C1 segment of cervical spinal cord (tissue), 14 donors: ENCODE data around the gene PCDHA10.
"Not testable (repeated sequence)": the region's sequence is repeated elsewhere in the genome, so short reads cannot be mapped to it uniquely, and the experiment has no call there.

ENCODE experiments used
- DNase-seq, 14 donors: peaks; one replicate each; lab custom pipeline; 2025; lab: John Stamatoyannopoulos, UW

Gene PCDHA10

GRCh38 chr5:140855772-140856674 lies at the start of gene PCDHA10:
TSS of gene PCDHA10 (plus strand) at chr5:140855897. CDS start at chr5:140856049, 152 bp downstream.
- peak in 1 of 14 donors; percentile 6 for DNase-seq

DNA sequence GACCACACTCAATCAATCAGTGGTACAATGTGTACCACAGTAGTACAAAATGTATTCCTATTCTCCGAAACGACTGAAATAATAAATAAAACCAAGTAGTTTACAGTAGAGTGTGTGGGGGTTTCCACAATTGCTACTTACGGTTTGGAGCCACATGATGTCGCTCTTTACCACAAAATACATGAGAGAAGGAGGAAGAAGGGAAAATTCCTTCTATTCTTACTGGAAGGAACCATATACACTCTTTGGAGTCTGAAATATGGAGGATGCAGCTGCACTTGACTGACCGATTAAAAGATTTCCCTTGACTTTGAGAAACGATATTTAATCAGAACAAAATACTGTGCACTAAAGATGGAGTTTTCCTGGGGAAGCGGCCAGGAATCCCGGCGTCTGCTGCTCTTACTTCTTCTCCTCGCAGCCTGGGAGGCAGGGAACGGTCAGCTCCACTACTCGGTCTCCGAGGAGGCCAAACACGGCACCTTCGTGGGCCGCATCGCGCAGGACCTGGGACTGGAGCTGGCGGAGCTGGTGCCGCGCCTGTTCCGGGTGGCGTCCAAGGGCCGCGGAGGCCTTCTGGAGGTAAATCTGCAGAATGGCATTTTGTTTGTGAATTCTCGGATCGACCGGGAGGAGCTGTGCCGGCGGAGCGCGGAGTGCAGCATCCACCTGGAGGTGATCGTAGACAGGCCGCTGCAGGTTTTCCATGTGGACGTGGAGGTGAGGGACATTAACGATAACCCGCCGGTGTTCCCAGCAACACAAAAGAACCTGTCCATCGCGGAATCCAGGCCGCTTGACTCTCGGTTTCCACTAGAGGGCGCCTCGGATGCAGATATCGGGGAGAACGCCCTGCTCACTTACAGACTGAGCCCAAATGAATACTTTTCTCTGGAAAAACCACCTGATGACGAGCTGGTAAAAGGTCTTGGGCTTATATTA lies 48.6 kb upstream of the PCDHA10 start, which contains the start of gene PCDHA4:
Gene PCDHA4, plus strand, starts transcription at position 235 of the 942 bp plus-strand sequence.
- peak in 7 of 14 donors; percentile 20 to 44 (median 31) for DNase-seq

GRCh38 chr5:140808241-140808888 lies 47.3 kb upstream of the PCDHA10 start:
- not testable (repeated sequence) for DNase-seq

DNA sequence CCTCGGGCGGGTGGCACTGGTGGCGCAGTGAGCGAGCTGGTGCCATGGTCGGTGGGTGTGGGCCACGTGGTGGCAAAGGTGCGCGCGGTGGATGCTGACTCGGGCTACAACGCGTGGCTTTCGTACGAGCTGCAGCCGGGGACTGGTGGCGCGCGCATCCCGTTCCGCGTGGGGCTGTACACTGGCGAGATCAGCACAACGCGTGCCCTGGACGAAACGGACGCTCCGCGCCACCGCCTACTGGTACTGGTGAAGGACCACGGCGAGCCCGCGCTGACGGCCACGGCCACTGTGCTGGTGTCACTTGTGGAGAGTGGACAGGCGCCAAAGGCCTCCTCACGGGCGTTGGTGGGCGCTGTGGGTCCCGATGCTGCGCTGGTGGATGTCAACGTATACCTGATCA lies 46.8 kb upstream of the PCDHA10 start:
- no peak for DNase-seq

- peak in 2 of 14 donors; percentile 20 to 22 for DNase-seq
These were observed 34.1 kb upstream of the PCDHA10 start, which contains the start of gene PCDHA5 for GRCh38 chr5:140821375-140822280. TSS of gene PCDHA5 (plus strand) at chr5:140821613.

DNA sequence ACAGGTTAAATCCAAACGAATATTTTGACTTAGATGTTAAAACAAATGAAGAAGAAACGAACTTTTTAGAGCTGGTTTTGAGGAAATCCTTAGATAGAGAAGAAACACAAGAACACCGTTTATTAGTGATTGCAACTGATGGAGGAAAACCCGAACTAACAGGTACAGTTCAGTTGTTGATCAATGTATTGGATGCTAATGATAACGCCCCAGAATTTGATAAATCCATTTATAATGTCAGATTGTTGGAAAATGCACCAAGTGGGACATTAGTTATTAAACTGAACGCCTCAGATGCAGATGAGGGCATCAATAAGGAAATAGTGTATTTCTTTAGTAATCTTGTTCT lies 33.4 kb upstream of the PCDHA10 start:
- no peak for DNase-seq

DNA sequence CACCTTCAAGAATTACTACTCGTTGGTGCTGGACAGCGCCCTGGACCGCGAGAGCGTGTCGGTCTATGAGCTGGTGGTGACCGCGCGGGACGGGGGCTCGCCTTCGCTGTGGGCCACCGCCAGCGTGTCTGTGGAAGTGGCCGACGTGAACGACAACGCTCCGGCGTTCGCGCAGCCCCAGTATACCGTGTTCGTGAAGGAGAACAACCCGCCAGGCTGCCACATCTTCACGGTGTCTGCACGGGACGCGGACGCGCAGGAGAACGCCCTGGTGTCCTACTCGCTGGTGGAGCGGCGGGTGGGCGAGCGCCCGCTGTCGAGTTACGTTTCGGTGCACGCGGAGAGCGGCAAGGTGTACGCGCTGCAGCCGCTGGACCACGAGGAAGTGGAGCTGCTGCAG lies 32.7 kb upstream of the PCDHA10 start:
- not testable (repeated sequence) for DNase-seq

DNA sequence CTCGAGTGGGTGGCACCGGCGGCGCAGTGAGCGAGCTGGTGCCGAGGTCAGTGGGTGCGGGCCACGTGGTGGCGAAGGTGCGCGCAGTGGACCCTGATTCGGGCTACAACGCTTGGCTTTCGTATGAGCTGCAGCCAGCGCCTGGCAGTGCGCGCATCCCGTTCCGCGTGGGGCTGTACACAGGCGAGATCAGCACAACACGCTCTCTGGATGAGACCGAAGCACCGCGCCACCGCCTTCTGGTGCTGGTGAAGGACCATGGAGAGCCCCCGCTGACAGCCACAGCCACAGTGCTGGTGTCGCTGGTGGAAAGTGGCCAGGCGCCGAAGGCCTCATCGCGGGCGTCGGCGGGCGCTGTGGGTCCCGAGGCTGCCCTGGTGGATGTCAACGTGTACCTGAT lies 32.2 kb upstream of the PCDHA10 start:
- no peak for DNase-seq

GRCh38 chr5:140827704-140828361 lies 27.9 kb upstream of the PCDHA10 start, which contains the start of gene PCDHA6:
TSS of gene PCDHA6 (plus strand) at chr5:140827960. CDS start at chr5:140828092, 132 bp downstream.
- peak in 1 of 14 donors; percentile 17 for DNase-seq

GRCh38 chr5:140828362-140828737 lies 27.3 kb upstream of the PCDHA10 start:
- DNase-seq: no peak

GRCh38 chr5:140829511-140830501 lies 25.9 kb upstream of the PCDHA10 start:
- not testable (repeated sequence) for DNase-seq

GRCh38 chr5:140833993-140834392 lies 21.7 kb upstream of the PCDHA10 start, which contains the start of gene PCDHA7:
TSS of gene PCDHA7 (plus strand) at chr5:140834269. CDS start at chr5:140834384, 115 bp downstream.
- DNase-seq: peak in 1 of 14 donors; percentile 1

GRCh38 chr5:140834439-140835008 lies 21.2 kb upstream of the PCDHA10 start:
- DNase-seq: peak in 1 of 14 donors; percentile 2

GRCh38 chr5:140835622-140836510 lies 19.8 kb upstream of the PCDHA10 start:
- DNase-seq: no peak

GRCh38 chr5:140840978-140841962 lies 14.4 kb upstream of the PCDHA10 start, which contains the start of gene PCDHA8:
TSS of gene PCDHA8 (plus strand) at chr5:140841187. CDS start at chr5:140841322, 135 bp downstream.
- peak in 2 of 14 donors; percentile 2 to 11 for DNase-seq
